Fibroblast of the conjunctiva (primary cell): ENCODE measurements around the gene IRF7.

Source experiments
- DNase-seq: peaks from one replicate; pipeline ENCODE4 v3.0.0-alpha.2; 2010; ENCODE audit warnings: low read depth

The IRF7 gene

GRCh38 chr11:640021-640706 lies 24.4 kb upstream of the IRF7 start:
- no peak for DNase-seq

- DNase-seq: no peak
Observed at GRCh38 chr11:639332-639955, 23.7 kb upstream of the IRF7 start.

GRCh38 chr11:638631-639331 lies 23.0 kb upstream of the IRF7 start:
- DNase-seq: no peak

DNA sequence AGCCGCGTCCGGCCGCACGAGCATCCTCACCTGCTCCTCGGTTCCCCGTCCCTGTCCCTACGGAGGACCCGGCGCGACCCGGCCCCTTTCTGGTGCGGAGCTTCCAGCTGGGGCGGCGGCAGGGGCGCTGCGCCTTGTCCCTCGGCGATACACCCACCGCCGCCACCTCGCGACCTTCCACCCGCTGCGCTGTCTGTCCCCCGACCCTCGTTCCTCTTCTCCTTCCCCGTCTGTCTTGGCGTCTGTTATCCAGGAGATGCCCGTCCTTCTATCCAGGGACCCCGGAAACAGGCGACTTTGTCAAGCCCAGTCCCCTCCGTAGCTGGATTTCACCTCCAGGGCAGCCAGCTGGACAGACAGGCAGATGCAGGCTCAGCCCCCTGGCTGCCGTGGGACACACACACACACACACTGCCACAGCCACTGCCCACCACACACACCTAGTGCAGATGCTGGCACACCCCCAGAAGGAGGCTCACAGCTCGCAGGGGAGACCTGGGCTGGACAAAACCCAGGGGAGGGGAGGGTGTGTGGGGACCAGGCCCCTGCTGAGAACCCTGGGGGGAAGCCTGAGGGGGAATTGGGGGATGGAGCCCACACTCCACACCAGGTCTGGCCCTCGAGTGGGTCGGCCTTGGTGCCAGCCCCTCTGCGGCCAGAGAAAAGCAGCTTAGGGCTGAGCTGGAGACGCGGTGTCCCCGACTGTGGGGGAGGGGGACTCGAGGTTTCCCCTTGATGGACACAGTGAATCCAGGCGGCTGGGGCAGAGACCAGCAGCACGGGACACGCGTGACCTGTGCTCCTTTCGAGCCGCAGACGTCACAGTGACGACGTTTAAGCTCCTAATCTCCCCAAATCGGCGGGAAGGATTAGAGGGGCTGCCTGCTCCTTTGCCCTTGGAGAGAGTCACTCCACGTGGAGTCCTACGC lies 22.1 kb upstream of the IRF7 start:
- DNase-seq: no peak

DNA sequence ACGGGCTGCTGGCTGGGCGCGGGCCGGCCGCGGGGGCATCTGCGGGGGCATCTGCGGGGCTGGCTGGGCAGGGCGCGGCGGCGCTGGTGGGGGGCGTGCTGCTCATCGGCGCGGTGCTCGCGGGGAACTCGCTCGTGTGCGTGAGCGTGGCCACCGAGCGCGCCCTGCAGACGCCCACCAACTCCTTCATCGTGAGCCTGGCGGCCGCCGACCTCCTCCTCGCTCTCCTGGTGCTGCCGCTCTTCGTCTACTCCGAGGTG lies 21.5 kb upstream of the IRF7 start:
- no peak for DNase-seq

DNA sequence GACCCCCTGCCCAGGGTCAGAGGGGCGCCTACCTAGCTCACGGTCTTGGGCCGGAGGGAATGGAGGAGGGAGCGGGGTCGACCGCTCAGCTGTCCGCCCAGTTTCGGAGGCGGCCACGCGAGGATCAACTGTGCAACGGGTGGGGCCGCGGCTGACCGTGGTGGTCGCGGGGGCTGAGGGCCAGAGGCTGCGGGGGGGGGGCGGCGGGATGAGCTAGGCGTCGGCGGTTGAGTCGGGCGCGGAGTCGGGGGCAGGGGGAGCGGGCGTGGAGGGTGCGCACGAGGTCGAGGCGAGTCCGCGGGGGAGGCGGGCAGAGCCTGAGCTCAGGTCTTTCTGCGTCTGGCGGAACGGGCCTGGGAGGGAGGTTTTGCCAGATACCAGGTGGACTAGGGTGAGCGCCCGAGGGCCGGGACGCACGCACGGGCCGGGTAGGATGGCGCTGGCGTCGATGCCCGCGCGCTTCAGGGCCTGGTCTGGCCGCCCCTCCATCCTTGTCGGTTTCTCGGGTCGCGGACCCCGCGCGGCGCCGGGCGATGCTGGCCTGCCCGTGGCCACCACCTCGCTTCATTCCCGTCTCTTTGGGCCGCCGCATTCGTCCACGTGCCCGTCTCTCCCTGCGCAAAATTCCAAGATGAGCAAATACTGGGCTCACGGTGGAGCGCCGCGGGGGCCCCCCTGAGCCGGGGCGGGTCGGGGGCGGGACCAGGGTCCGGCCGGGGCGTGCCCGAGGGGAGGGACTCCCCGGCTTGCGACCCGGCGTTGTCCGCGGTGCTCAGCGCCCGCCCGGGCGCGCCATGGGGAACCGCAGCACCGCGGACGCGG lies 21.0 kb upstream of the IRF7 start, which contains the start of gene DRD4:
Gene DRD4, plus strand, starts transcription at position 759 of the 822 bp plus-strand sequence. Its CDS starts 36 bp downstream, at position 795.
- DNase-seq: no peak

- no peak for DNase-seq
Observed at GRCh38 chr11:635945-636510, 20.3 kb upstream of the IRF7 start.

DNA sequence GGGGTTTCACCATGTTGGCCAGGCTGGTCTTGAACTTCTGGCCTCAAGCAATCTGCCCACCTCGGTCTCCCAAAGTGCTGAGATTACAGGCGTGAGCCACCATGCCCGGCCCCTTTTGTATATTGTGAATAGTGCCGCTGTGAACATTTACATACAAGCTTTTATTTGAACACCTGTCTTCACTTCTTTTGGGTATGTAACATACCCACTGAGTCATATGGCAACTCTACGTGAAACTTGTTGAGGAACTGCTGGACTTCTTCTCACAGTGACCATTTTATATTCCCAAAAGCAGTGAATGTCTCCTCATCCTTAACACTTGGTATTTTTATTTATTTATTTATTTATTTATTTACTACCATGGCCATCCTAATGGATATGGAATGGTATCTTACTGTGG lies 15.1 kb upstream of the IRF7 start:
- no peak for DNase-seq

GRCh38 chr11:629237-629583 lies 13.5 kb upstream of the IRF7 start:
- DNase-seq: no peak

GRCh38 chr11:628056-628455 lies 12.3 kb upstream of the IRF7 start:
- DNase-seq: no peak

- DNase-seq: no peak
Observed at GRCh38 chr11:627308-627576, 11.5 kb upstream of the IRF7 start.

GRCh38 chr11:626475-627307 lies 10.9 kb upstream of the IRF7 start, which contains the start of gene SCT:
SCT (minus strand) TSS chr11:627181; CDS start chr11:627143, 38 bp downstream.
- no peak for DNase-seq

- DNase-seq: no peak
Observed at GRCh38 chr11:625636-626268, 10.0 kb upstream of the IRF7 start.

- DNase-seq: no peak
Observed at GRCh38 chr11:624705-625635, 9.2 kb upstream of the IRF7 start, which contains the start of gene CDHR5. CDHR5 (minus strand) TSS chr11:624955; CDS start chr11:624902, 53 bp downstream.

- DNase-seq: no peak
Observed at GRCh38 chr11:623999-624704, 8.4 kb upstream of the IRF7 start.

- no peak for DNase-seq
Observed at GRCh38 chr11:623349-623869, 7.7 kb upstream of the IRF7 start.

- no peak for DNase-seq
Observed at GRCh38 chr11:621838-622237, 6.1 kb upstream of the IRF7 start.
